BE2C (cell line): Measurements from ENCODE around the gene CCR9.

Source experiments
- DNase-seq: peaks from one replicate; pipeline ENCODE4 v3.0.0-alpha.2; 2020
- H3K27me3 ChIP-seq: fragments of 250-450 bp; sonication (Bioruptor Pico); 2 replicates; pipeline ENCODE4 v1.5.1; 2020; ENCODE audit warnings: mild to moderate bottlenecking
- H3K36me3 ChIP-seq: fragments of 250-450 bp; sonication (Bioruptor Pico); 2 replicates; pipeline ENCODE4 v1.5.1; 2020; ENCODE audit warnings: mild to moderate bottlenecking
- H3K4me1 ChIP-seq: fragments of 250-450 bp; sonication (Bioruptor Pico); 2 replicates; pipeline ENCODE4 v1.5.1; 2020
- H3K4me3 ChIP-seq: 2 replicates; pipeline ENCODE4 v1.5.1; 2011; ENCODE audit warnings: low read depth, low read length
- H3K9me3 ChIP-seq: fragments of 250-450 bp; sonication (Bioruptor Pico); 2 replicates; pipeline ENCODE4 v1.5.1; 2020
- TF ChIP-seq, protein P1 (sequence below): IDR thresholded peaks from 2 replicates; pipeline ENCODE4 v1.5.1; 2012; ENCODE audit warnings: mild to moderate bottlenecking, low read depth, low read length

CCR9 gene

GRCh38 chr3:45909542-45909941 lies 23.2 kb downstream of the CCR9 start:
- Histone ChIP-seq H3K27me3 (no peaks in the 10 kb centered on the region), H3K36me3 (no peaks in the 10 kb centered on the region), H3K9me3 (no peaks in the 10 kb centered on the region), H3K4me3 (no peak overlapping the region), H3K4me1 (no peaks in the 10 kb centered on the region)
- DNase-seq: no peak
- TF ChIP-seq, protein P1, sequence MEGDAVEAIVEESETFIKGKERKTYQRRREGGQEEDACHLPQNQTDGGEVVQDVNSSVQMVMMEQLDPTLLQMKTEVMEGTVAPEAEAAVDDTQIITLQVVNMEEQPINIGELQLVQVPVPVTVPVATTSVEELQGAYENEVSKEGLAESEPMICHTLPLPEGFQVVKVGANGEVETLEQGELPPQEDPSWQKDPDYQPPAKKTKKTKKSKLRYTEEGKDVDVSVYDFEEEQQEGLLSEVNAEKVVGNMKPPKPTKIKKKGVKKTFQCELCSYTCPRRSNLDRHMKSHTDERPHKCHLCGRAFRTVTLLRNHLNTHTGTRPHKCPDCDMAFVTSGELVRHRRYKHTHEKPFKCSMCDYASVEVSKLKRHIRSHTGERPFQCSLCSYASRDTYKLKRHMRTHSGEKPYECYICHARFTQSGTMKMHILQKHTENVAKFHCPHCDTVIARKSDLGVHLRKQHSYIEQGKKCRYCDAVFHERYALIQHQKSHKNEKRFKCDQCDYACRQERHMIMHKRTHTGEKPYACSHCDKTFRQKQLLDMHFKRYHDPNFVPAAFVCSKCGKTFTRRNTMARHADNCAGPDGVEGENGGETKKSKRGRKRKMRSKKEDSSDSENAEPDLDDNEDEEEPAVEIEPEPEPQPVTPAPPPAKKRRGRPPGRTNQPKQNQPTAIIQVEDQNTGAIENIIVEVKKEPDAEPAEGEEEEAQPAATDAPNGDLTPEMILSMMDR: no peak

GRCh38 chr3:45910892-45911291 lies 24.5 kb downstream of the CCR9 start:
- no peaks in the 10 kb centered on the region for H3K36me3 ChIP-seq
- DNase-seq: no peak
- H3K27me3 ChIP-seq: no peaks in the 10 kb centered on the region
- no peaks in the 10 kb centered on the region for H3K9me3 ChIP-seq
- TF ChIP-seq, protein P1: no peak
- no peak overlapping the region for H3K4me3 ChIP-seq
- H3K4me1 ChIP-seq: no peaks in the 10 kb centered on the region

- DNase-seq: no peak
- Histone ChIP-seq H3K9me3 (no peaks in the 10 kb centered on the region), H3K27me3 (no peaks in the 10 kb centered on the region), H3K36me3 (no peaks in the 10 kb centered on the region), H3K4me1 (no peaks in the 10 kb centered on the region), H3K4me3 (no peak overlapping the region)
- TF ChIP-seq, protein P1: no peak
These were observed 25.3 kb downstream of the CCR9 start for GRCh38 chr3:45911511-45912226.

GRCh38 chr3:45912435-45912834 lies 26.1 kb downstream of the CCR9 start:
- no peaks in the 10 kb centered on the region for H3K27me3 ChIP-seq
- DNase-seq: no peak
- H3K4me1 ChIP-seq: no peaks in the 10 kb centered on the region
- H3K9me3 ChIP-seq: no peaks in the 10 kb centered on the region
- no peak overlapping the region for H3K4me3 ChIP-seq
- TF ChIP-seq, protein P1: no peak
- H3K36me3 ChIP-seq: no peaks in the 10 kb centered on the region

GRCh38 chr3:45914362-45915058 lies 28.2 kb downstream of the CCR9 start:
- DNase-seq: no peak

More at GRCh38 chr3:45914362-45915058, 28.2 kb downstream of the CCR9 start:
- no peaks in the 10 kb centered on the region for H3K4me1 ChIP-seq
- no peaks in the 10 kb centered on the region for H3K27me3 ChIP-seq
- no peaks in the 10 kb centered on the region for H3K36me3 ChIP-seq
- H3K9me3 ChIP-seq: no peaks in the 10 kb centered on the region
- TF ChIP-seq, protein P1: no peak
- no peak overlapping the region for H3K4me3 ChIP-seq
